Nephron progenitor cell (in vitro differentiated cells): ENCODE data around the gene IL37.

ENCODE experiments used
- DNase-seq: peaks from one replicate; pipeline ENCODE4 v3.0.0; 2021
- H3K27ac Mint-ChIP-seq: 2 replicates; pipeline ENCODE4 v1.8.0; 2021; ENCODE audit warnings: mild to moderate bottlenecking, moderate library complexity, mixed read lengths
- H3K27me3 Mint-ChIP-seq: 2 replicates; pipeline ENCODE4 v1.8.0; 2021; ENCODE audit warnings: mild to moderate bottlenecking, low read depth, mixed read lengths; ENCODE audit not compliant: poor library complexity
- H3K36me3 Mint-ChIP-seq: 2 replicates; pipeline ENCODE4 v1.8.0; 2021; ENCODE audit warnings: low read depth, mixed read lengths
- H3K4me1 Mint-ChIP-seq: 2 replicates; pipeline ENCODE4 v1.8.0; 2021; ENCODE audit warnings: mixed read lengths
- H3K4me3 Mint-ChIP-seq: 2 replicates; pipeline ENCODE4 v1.8.0; 2021; ENCODE audit warnings: mild to moderate bottlenecking, moderate library complexity, mixed read lengths
- H3K9me3 Mint-ChIP-seq: 2 replicates; pipeline ENCODE4 v1.8.0; 2021; ENCODE audit warnings: mild to moderate bottlenecking, moderate library complexity, mixed read lengths
- CTCF ChIP-seq: fragments of 200-600 bp; sonication (generic); IDR thresholded peaks from 2 replicates; pipeline ENCODE4 v1.5.0; 2021; ENCODE audit warnings: antibody characterized with exemption

IL37 gene

GRCh38 chr2:112954364-112954763, 43.4 kb downstream of the IL37 start:
- Mint-ChIP-seq H3K4me1 (no peaks in the 10 kb centered on the region), H3K27me3 (peaks cover 28% of the 10 kb centered on the region), H3K9me3 (no peaks in the 10 kb centered on the region), H3K36me3 (no peaks in the 10 kb centered on the region), H3K27ac (no peak overlapping the region), H3K4me3 (no peak overlapping the region)
- no peak for TF ChIP-seq CTCF
- no peak for DNase-seq

GRCh38 chr2:112957511-112957910, 46.5 kb downstream of the IL37 start:
- no peaks in the 10 kb centered on the region for H3K9me3 Mint-ChIP-seq
- DNase-seq, result no peak
- H3K36me3 Mint-ChIP-seq, result no peaks in the 10 kb centered on the region
- no peaks in the 10 kb centered on the region for H3K4me1 Mint-ChIP-seq
- TF ChIP-seq CTCF, result no peak
- H3K27ac Mint-ChIP-seq, result no peak overlapping the region
- H3K4me3 Mint-ChIP-seq, result no peak overlapping the region
- peaks cover 7% of the 10 kb centered on the region for H3K27me3 Mint-ChIP-seq

- no peaks in the 10 kb centered on the region for H3K36me3 Mint-ChIP-seq
- no peak overlapping the region for H3K27ac Mint-ChIP-seq
- peak; percentile 40 for DNase-seq
Observed at GRCh38 chr2:112958428-112959108, 47.6 kb downstream of the IL37 start.

DNA sequence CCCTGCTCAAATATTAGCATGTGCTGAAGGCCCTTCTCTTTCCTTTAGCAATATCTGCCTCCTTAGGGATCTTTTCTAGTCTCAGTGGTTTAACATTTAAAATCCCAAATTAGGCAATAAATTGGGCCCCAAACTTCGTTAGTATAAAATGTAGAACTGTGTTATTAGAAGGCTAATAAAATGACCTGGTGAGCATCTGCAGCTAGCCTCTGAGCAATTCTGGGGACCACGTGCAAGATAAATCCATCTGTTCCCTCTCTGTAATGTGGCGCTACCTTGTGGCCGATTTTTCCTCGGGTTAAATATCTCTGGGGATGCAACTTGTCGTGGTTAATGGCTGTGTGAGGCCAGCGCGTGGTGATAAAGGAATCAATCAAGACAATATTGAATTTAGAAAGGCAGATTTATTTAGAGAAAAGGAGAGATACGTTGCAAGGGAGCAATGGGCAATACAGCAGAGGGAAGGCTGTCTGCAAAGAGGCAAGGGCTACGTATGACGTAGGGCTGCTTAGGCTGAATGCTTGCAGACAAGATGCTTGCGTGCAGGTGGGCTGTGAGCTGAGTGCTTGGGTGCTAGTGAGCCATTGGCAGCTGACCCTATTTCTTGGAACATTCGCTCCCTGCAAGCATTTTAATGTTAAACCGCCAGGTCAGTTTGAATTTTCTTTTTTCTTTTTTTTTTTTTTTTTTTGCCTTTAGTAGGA, 48.3 kb downstream of the IL37 start:
- peak; percentile 35 for TF ChIP-seq CTCF
- peaks cover 11% of the 10 kb centered on the region for H3K27me3 Mint-ChIP-seq
- no peaks in the 10 kb centered on the region for H3K9me3 Mint-ChIP-seq
- H3K36me3 Mint-ChIP-seq, result no peaks in the 10 kb centered on the region
- no peak overlapping the region for H3K4me3 Mint-ChIP-seq
- H3K27ac Mint-ChIP-seq, result no peak overlapping the region
- no peak for DNase-seq
- no peaks in the 10 kb centered on the region for H3K4me1 Mint-ChIP-seq

More at GRCh38 chr2:112958428-112959108, 47.6 kb downstream of the IL37 start:
- Mint-ChIP-seq H3K4me3 (no peak overlapping the region), H3K4me1 (no peaks in the 10 kb centered on the region), H3K27me3 (peaks cover 7% of the 10 kb centered on the region), H3K9me3 (no peaks in the 10 kb centered on the region)
- TF ChIP-seq CTCF, result peak; percentile 78

GRCh38 chr2:112960230-112960825, 49.4 kb downstream of the IL37 start:
- H3K4me3 Mint-ChIP-seq, result no peak overlapping the region
- no peaks in the 10 kb centered on the region for H3K9me3 Mint-ChIP-seq
- peaks cover 7% of the 10 kb centered on the region for H3K27me3 Mint-ChIP-seq
- H3K27ac Mint-ChIP-seq, result no peak overlapping the region
- no peaks in the 10 kb centered on the region for H3K4me1 Mint-ChIP-seq
- no peaks in the 10 kb centered on the region for H3K36me3 Mint-ChIP-seq
- TF ChIP-seq CTCF, result no peak
- no peak for DNase-seq
